Loucy (cell line): ENCODE data around the gene MAGIX.
"Not testable (repeated sequence)": the region's sequence is repeated elsewhere in the genome, so short reads cannot be mapped to it uniquely, and the experiment has no call there.

Source experiments
- H2AFZ ChIP-seq: fragments of 200-600 bp; sonication (generic); 2 replicates; pipeline ENCODE4 v1.6.0; 2016; ENCODE audit warnings: antibody characterized with exemption, mild to moderate bottlenecking, low read length, moderate library complexity
- H3F3A ChIP-seq: fragments of 200-600 bp; 2 replicates; pipeline ENCODE4 v1.6.0; 2016; ENCODE audit warnings: antibody characterized with exemption, low read depth, mild to moderate bottlenecking
- H3K27me3 ChIP-seq: fragments of 200-600 bp; sonication (generic); 2 replicates; pipeline ENCODE4 v1.6.1; 2014; ENCODE audit warnings: low read length, mild to moderate bottlenecking; ENCODE audit not compliant: insufficient read depth, poor library complexity, severe bottlenecking
- H3K36me3 ChIP-seq: fragments of 200-600 bp; sonication (generic); 2 replicates; pipeline ENCODE4 v1.6.1; 2016; ENCODE audit warnings: low read length; ENCODE audit not compliant: insufficient read depth
- H3K4me1 ChIP-seq: fragments of 200-600 bp; sonication (generic); 2 replicates; pipeline ENCODE4 v1.5.1; 2014; ENCODE audit warnings: low read length, mild to moderate bottlenecking; ENCODE audit not compliant: insufficient read depth, poor library complexity, severe bottlenecking
- H3K4me2 ChIP-seq: fragments of 200-600 bp; sonication (generic); 2 replicates; pipeline ENCODE4 v1.6.0; 2014; ENCODE audit warnings: antibody characterized with exemption, low read length, low read depth, mild to moderate bottlenecking; ENCODE audit not compliant: poor library complexity, severe bottlenecking
- H3K4me3 ChIP-seq: fragments of 200-600 bp; sonication (generic); 2 replicates; pipeline ENCODE4 v1.5.1; 2014; ENCODE audit warnings: low read length, mild to moderate bottlenecking, mixed read lengths; ENCODE audit not compliant: poor library complexity, severe bottlenecking
- H3K79me2 ChIP-seq: fragments of 200-600 bp; sonication (generic); 2 replicates; pipeline ENCODE4 v1.6.1; 2014; ENCODE audit warnings: low read length; ENCODE audit not compliant: insufficient read depth
- H3K9ac ChIP-seq: fragments of 200-600 bp; sonication (generic); 2 replicates; pipeline ENCODE4 v1.6.0; 2014; ENCODE audit warnings: mild to moderate bottlenecking, low read depth, low read length, moderate library complexity; ENCODE audit not compliant: poor library complexity, severe bottlenecking
- H3K9me2 ChIP-seq: fragments of 200-600 bp; sonication (generic); replicated peaks from 2 replicates; pipeline ENCODE4 v1.6.1; 2016; ENCODE audit warnings: low read depth, low read length, mixed read lengths
- H3K9me3 ChIP-seq: fragments of 200-600 bp; sonication (generic); 2 replicates; pipeline ENCODE4 v1.6.1; 2014; ENCODE audit warnings: mild to moderate bottlenecking, antibody characterized with exemption, low read length, low read depth; ENCODE audit not compliant: insufficient read depth
- H4K20me1 ChIP-seq: fragments of 200-600 bp; sonication (generic); 2 replicates; pipeline ENCODE4 v1.6.0; 2014; ENCODE audit warnings: antibody characterized with exemption, low read length, mild to moderate bottlenecking; ENCODE audit not compliant: insufficient read depth, poor library complexity, severe bottlenecking
- EZH2phosphoT487 ChIP-seq: fragments of 200-600 bp; IDR thresholded peaks from 2 replicates; pipeline ENCODE4 v1.6.1; 2018; ENCODE audit warnings: antibody characterized with exemption, mild to moderate bottlenecking, moderate library complexity, borderline replicate concordance
- TF ChIP-seq, protein P1 (sequence below): fragments of 200-600 bp; sonication (generic); conservative IDR thresholded peaks from 2 replicates; pipeline ENCODE4 v1.5.1; 2014; ENCODE audit warnings: mild to moderate bottlenecking, antibody characterized with exemption, low read length

Gene MAGIX

GRCh38 chrX:49167740-49168108 is 5.2 kb downstream of the MAGIX start:
- Histone ChIP-seq H3K79me2 (peaks cover 4% of the 10 kb centered on the region), H3K4me3 (peak overlapping the region; percentile 76), H3K27me3 (no peaks in the 10 kb centered on the region), H3K4me2 (peak overlapping the region; percentile 76), H3F3A (peaks cover 8% of the 10 kb centered on the region; the same call in 1 of the 2 replicates), H3K9ac (peak overlapping the region; percentile 82), H3K9me2 (no peaks in the 10 kb centered on the region), H3K9me3 (no peaks in the 10 kb centered on the region), H4K20me1 (peaks cover 1% of the 10 kb centered on the region), H3K36me3 (no peaks in the 10 kb centered on the region), H3K4me1 (peaks cover 18% of the 10 kb centered on the region), H2AFZ (no peak overlapping the region)
- no peak for TF ChIP-seq EZH2phosphoT487
- TF ChIP-seq, protein P1, sequence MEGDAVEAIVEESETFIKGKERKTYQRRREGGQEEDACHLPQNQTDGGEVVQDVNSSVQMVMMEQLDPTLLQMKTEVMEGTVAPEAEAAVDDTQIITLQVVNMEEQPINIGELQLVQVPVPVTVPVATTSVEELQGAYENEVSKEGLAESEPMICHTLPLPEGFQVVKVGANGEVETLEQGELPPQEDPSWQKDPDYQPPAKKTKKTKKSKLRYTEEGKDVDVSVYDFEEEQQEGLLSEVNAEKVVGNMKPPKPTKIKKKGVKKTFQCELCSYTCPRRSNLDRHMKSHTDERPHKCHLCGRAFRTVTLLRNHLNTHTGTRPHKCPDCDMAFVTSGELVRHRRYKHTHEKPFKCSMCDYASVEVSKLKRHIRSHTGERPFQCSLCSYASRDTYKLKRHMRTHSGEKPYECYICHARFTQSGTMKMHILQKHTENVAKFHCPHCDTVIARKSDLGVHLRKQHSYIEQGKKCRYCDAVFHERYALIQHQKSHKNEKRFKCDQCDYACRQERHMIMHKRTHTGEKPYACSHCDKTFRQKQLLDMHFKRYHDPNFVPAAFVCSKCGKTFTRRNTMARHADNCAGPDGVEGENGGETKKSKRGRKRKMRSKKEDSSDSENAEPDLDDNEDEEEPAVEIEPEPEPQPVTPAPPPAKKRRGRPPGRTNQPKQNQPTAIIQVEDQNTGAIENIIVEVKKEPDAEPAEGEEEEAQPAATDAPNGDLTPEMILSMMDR, result no peak

- H2AFZ ChIP-seq, result peak within 1 kb of the TSS; percentile 73
- H3F3A ChIP-seq, result peaks cover 4% of the 10 kb centered on the region; the same call in 1 of the 2 replicates
- peak within 1 kb of the TSS; percentile 95 for H3K9ac ChIP-seq
Measured at GRCh38 chrX:49171752-49172279, 9.3 kb downstream of the MAGIX start, which contains the start of gene PLP2. PLP2 (plus strand) TSS chrX:49171898; CDS start chrX:49172001, 103 bp downstream.

GRCh38 chrX:49172280-49172780 is 9.8 kb downstream of the MAGIX start:
- Histone ChIP-seq H3K9ac (peak overlapping the region; percentile 95), H3K9me3 (no peaks in the 10 kb centered on the region), H3K36me3 (no peaks in the 10 kb centered on the region), H3K27me3 (no peaks in the 10 kb centered on the region), H3F3A (0 out of 2 replicates have a peak, but pooled peaks cover 4% of the 10 kb centered on the region), H3K4me1 (peaks cover 19% of the 10 kb centered on the region), H2AFZ (peak overlapping the region; percentile 73), H3K79me2 (peaks cover 24% of the 10 kb centered on the region), H3K4me3 (peak overlapping the region; percentile 90), H3K9me2 (no peaks in the 10 kb centered on the region), H3K4me2 (peak overlapping the region; percentile 94), H4K20me1 (peaks cover 15% of the 10 kb centered on the region)
- TF ChIP-seq, protein P1, result no peak
- TF ChIP-seq EZH2phosphoT487, result no peak

More at GRCh38 chrX:49171752-49172279, 9.3 kb downstream of the MAGIX start, which contains the start of gene PLP2:
- Histone ChIP-seq H3K9me3 (no peaks in the 10 kb centered on the region), H3K9me2 (no peaks in the 10 kb centered on the region), H3K4me1 (peaks cover 19% of the 10 kb centered on the region), H3K4me3 (peak within 1 kb of the TSS; percentile 90), H3K79me2 (peaks cover 24% of the 10 kb centered on the region), H4K20me1 (peaks cover 15% of the 10 kb centered on the region), H3K36me3 (no peaks in the 10 kb centered on the region), H3K27me3 (no peaks in the 10 kb centered on the region), H3K4me2 (peak within 1 kb of the TSS; percentile 94)
- TF ChIP-seq EZH2phosphoT487, result no peak
- TF ChIP-seq, protein P1, result no peak

DNA sequence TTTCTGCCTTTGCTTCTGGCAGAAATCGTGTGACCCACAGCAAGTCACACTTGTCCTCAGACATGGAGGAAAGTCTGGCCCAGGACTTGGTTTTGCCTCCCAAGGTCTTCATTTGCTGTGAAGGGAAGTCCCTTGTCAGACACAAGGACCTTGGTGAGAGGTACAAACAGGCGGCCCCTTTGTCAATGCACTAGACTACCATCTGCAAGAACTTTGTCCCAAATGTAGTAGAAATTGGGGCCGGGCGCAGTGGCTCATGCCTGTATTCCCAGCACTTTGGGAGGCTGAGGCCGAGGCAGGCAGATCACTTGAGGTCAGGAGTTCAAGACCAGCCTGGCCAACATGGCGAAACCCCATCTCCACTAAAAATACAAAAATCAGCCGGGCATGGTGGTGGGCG is 11.0 kb downstream of the MAGIX start:
- H2AFZ ChIP-seq, H3K9me3 ChIP-seq, H3K36me3 ChIP-seq, H3F3A ChIP-seq, H3K9me2 ChIP-seq, H3K27me3 ChIP-seq: not testable (repeated sequence)
- Histone ChIP-seq H3K79me2 (peaks cover 24% of the 10 kb centered on the region), H3K9ac (peak overlapping the region; percentile 95), H3K4me3 (peak overlapping the region; percentile 90), H3K4me1 (peaks cover 19% of the 10 kb centered on the region), H3K4me2 (peak overlapping the region; percentile 94), H4K20me1 (peaks cover 15% of the 10 kb centered on the region)
